ENCODE results near the gene RASAL2.
"Not testable (repeated sequence)": the region's sequence is repeated elsewhere in the genome, so short reads cannot be mapped to it uniquely, and the experiment has no call there.

The RASAL2 gene

DNA sequence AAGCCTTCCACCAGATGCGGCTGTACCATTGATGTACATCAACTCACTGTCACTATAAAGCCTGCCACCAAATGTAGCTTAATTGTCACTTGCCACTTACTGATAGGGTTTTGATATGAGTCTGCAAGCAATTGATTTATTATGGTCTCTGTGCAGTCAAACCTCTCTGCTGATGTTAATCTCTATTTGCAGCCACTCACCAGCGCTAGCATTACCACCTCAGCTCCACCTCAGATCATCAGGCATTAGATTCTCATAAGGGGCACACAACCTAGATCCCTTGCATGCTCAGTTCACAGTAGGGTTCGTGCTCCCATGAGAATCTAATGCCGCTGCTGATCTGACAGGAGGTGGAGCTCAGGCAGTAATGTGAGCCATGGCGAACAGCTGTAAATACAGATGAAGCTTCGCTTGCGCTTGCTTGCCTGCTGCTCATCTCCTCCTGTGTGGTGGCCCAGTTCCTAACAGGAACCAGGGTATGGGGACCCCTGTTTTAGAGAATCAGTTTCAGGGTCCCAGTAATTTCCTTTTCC lies 26.7 kb downstream of the RASAL2 start:
- DNase-seq = not testable (repeated sequence)

DNA sequence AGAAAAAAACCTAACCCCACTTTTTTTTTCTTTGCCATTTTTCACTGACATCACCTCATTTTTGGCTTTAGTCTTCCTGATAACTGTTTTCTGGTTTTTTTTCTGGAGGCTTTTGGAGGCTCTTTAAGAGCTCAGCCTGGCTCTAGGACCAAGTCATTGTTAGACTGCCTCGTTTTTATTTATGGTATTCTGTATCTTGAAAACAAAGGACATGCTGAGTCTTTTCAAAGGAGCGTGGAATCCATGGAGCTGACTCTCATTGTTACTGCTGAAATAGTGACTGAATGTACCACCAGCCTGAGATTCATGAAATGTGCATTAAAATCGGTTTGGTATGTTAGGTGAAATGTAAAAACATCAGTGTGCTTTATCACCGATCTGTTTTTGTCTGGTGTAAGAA lies 28.0 kb downstream of the RASAL2 start:
- no peak for DNase-seq

DNA sequence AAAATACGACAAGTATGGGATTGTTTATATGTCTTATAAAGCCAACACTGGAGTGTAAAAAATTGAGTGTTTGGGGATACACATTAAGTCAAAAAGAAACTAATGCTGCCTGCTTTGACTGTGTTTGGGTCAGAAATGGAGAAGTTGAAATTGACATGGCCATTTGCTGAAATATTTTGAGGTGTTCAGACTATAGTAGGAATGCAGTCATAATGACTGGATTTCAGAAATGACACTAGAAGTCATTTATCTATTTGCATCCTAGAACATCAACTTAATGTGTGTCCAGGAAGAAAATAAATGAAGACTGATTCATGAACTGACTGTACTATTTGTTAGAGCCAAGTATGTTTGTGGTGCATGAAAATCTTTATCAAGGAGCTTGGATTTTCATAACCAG lies 28.4 kb downstream of the RASAL2 start:
- DNase-seq = no peak

DNA sequence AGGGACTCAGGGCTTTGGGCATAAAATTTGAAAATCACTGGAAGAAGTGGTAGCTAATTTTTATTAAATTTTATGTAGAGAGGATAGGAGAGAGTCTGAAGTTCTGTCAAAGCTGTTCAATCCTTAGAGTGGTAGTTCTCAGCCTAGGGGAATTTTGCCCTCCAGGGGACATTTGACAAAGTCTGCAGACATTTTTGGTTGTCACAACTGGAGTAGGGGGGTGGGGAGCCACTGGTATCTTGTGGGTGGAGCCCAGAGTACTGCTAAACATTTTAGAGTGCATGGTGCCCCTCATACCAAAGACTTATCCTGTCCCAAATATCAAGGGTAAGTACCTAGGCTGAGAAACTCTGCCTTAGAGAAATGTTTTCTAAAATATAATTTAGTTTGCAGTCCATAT lies 30.2 kb downstream of the RASAL2 start:
- no peak for DNase-seq

DNA sequence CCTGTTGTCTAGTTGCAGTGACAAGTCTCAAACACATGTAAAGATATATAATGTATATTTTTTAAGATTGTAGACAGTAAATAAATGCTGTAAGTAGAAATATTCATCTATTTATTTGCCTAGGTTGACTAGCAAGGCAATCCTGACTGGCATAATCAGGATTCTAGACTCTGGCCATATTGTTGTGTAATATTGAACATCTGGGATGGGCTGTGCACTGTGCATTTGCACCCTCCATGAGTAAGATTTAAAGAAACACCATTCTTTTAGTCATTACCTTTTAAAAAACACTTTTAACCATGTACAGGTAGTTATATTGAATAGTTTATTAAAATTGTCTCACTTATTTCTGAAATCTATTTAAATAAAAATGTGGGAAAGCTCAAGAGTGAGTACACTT lies 32.4 kb downstream of the RASAL2 start:
- no peak for DNase-seq

DNA sequence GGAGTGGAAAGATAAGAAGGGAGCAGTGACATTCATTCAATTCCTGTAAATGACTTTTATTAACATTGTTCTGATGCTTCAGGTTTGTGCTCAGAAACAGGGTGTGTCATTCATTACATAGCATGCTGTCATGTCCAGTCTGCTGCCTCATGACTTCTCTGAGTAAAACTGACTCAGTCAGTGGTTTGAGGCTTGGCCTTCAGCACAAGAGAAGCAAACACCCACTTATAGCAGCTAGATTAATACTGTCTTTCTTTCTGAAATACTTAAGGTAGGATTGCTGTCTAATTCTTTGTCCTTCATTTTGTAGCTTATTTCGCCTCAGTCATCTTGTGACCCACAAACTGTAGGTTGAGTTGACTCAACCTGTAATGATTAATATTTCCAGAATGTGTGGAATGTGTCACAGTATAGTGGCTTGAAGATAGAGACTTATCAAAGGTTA lies 32.9 kb downstream of the RASAL2 start:
- DNase-seq = no peak

DNA sequence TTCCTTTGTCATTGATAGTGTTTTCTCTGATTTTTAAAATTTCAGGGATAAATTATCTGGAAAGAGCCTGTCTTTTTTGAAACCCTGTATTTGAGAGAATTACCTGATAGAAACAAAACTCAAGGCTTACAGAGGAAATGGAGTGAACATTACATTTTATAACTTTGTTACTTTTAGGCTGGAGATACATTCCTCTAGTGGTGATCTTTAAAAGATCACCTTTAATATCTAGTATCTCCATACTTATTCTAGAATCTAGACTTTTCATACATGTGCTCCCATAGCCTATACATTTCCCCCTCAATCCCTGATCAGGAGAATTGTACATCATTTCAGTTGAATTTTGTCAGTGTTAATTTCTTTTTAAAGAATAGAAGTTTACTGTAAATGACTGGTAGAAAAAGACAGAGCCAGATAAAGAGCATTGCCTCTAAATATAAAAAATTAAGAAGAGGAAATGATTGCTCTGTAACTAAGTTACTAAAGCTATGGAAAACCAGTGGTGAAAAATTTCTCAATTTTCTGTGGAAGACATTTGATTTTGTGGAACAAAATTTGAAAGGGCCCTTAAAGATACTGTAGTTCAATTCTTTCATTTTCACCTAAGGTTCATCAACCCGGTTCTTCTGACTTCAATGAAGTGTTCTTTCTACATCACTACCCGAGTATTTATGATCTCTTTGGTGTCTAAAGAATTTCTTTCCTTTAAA lies 33.7 kb downstream of the RASAL2 start:
- DNase-seq = no peak

DNA sequence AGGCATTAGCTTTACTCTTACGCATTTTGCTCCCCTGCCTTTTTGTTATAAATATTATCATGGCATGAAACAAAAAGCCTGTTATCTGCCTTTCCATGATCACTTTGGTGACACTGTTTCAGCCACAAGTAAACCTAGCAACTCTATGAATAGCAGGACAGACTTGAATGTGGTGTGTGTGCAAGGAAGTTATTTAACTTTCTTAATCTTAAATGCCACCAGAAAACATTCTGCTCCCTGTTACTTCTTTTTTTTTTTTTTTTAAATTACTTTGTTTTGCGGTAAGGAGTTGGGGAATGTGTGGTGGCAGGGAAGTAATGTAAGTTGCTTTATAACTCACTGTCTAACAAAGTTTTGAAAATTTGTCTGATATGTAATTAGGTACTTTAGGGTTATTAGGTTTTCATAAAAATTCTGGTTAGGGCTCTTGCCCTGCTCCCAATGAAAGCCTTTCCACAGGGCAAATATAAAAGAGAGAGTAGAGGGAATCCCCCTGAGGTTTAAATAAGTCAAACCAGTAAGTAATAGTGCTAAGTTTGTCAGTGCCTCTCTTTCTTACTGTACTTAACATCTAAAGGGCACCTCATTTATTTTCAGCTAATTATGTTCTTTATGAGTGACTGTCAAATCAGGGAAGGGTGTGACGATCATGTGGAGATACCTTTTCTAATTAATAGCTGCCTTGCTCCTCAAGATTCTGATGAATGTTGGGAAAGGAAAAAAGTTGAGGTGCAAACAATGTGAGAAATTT lies 39.5 kb downstream of the RASAL2 start:
- no peak for DNase-seq

DNA sequence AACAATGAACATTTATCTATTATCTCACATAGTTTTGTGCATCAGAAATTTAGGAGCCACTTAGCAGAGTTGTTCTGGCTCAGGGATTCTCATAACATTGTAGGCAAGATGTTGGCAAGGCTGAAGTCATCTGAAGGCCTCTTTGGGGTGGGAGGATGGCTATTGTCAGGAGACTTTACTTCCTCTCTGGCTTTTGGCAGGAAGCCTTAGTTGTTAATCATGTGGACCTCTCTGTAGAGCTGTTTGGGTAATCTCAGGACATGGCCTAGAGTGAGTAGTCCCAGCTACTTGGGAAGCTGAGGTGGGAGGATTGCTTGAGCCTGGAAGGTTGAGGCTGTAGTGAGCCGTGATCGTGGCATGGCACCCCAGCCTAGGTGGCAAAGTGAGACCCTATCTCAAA lies 40.2 kb downstream of the RASAL2 start:
- DNase-seq = no peak

DNA sequence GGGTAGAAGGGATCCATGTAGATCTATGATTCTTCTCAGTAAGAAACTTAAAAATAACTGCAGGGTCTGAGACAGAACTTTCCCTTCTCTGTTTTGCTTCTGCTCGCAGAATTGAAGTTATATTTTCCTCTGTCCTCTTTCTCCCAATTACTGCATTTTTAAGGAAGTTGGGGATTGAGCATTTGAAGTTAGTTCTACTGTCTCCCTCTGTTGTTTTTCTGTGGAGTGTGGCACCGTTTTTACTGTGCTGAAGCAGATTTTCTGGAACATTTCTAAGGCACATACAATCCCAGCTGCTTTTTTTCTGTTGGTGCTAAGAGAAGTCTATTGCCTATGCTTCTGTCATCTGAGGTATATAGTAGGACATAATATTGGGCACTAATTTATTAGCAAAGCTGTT lies 43.3 kb downstream of the RASAL2 start:
- DNase-seq = no peak

DNA sequence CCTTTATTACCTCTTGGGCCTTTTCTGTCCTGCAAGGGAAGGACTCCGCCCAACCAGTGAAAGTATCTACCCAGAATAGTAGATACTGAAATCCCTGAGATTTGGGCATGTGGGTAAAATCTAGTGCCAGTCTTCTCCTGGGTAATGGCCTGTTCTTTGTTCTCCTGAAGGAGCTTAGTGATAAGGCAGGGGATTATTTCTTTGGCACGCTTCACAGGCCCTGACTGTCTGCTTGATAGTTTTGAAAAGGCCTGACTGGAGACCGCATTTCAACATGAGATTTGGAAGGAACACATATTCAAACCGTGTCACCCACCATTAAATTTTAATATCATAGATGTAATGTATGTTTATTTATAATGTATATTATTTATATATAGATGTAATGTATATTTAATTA lies 48.9 kb downstream of the RASAL2 start:
- no peak for DNase-seq

DNA sequence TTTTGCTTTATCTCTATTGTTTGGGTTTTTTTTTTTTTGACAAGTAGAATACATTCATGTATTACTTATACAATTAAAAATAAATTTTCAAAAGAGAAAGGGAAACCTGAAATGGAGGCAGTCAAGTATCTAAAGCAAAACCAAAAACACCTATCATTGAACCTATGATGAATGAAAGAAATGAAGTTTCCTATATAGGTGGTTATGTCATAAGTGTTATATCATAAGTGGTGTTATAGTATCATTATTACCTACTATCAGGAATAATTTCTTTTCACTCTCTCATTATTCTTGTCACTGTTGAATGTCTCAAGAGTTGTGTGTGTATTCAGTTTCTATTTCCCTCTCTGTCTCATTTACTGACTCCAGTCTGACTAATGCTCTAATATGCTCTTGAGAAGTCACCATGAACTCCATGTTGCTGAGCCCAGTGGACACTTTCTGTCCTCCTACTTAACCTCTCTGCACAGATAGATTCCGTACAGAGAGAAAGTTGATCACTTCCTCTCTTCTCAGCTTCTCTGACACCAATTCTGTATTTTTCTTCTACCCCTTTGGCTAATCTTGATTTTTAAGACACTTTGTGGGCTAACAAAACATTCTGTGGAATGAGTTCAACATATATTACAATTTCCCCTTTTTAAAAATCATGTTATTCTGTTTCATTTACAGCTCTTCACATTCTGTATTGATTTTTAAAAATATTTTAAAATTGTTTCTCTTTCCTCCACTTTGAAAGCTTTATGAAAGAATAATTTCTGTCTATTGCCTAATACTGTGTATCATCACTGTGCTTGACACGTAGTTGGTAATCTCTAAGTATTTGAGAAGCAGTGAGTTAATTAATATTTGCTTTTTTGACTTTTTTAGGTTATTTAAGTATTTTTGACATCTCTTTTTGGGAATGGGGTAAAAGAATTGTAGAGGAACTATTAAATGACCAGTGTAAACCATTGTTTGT lies 50.1 kb downstream of the RASAL2 start:
- no peak for DNase-seq

DNA sequence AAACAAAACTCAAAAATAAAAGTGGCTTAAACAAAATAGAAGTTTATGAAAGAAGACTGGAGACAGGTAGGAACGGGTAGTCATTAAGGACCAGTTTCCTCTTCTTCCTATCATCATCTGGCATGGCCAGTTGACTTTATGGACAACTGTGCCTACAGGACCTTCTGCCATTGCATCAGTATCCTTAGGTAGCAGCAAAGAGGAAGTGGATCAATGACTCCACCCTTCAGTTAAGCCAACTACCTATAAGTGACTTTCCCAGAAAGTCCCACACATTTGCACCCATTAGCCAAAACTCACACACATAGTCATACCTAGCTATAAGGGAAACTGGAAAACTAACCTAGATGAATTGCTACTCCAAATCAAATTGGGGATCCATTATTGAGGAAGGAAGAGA lies 51.7 kb downstream of the RASAL2 start:
- DNase-seq = no peak

DNA sequence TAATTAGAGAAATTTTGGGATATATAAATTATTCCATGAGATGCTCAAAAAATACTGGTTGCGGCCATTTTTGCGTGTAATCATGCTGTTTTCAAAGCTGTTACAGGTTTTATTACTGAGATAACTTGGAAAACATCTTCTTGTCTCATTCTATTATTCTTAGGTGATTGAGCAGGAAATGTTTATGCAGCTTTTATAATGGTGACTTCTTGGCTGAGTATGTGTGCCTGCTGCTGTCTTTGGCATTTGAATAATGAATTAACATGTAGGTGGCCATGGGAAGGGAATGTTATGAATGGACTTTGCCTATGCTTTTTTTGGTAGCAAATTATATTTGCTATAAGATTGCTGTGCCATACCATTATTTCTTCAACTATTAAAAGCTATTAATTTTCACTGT lies 52.5 kb downstream of the RASAL2 start:
- no peak for DNase-seq

DNA sequence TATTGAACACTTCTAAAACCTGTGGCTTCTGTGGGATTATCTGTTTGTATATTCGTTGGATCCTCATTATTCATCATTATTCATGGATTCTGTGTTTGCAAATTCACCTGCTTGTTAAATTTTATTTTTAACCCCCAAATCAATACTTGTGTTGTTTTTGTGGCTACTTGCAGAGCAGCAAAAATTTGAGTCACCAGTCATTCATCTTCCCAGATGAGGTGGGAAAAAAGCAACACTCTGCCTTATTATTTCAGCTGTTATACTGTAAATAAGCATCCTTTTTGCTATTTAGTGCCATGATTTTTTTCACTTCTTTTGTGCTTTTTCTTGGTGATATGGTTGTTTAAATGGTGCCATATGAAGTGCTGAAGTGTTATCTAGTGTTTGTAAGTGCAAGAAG lies 56.7 kb downstream of the RASAL2 start:
- DNase-seq = no peak

DNA sequence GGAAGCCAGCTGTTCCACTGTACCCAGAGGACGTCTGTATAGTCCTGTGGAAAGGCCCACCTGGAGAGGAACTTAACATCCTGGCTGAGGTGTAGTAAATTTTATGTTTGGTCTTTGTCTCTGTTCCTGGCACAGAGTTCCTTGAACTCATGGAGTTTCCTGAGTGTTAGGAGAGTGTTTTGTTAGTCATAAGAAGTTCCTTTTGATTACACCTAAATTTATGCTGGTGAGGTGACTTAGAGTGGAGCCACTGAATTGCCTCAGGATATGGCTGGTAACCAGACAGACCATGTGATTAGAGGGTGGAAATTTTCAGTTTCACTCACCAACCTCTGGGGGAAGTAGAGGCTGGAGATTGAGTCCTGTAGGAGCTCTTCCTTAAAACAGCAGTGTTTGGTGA lies 57.9 kb downstream of the RASAL2 start:
- DNase-seq = no peak

DNA sequence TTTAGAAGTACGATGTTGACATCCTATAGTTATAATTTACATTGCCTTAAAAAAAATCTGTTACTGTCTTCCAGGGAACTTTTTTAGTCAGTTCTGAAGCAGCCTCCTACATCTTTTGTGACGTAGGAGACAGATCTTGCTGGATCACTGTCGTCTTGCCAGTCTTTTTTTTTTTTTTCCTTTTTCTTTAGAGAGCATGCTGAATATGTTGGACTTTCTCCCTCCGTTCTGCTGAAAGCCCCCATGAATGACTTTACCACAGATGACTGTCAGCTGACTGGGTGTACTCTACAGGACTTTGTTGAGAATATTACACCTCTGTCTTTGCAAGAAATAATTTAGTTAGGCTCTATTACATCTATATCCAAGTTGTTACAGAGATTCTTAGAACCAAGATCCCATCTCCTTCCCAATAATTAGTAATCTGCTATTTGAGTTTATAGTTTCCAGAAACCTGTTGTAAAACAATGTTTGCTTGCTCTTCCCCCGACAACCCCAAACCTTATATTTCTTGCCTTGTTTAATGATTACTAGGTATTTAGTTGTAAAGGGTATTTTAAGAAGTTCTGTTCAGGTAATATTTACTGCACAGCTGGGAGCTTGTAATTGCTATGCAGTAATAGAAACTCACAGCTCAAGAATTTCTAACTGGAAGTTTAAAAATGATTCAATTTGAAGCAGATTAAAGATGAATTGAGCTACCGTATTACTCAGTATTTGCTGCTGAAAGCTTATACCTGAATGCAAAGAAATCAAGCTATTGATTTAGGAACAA lies 61.8 kb downstream of the RASAL2 start:
- no peak for DNase-seq

DNA sequence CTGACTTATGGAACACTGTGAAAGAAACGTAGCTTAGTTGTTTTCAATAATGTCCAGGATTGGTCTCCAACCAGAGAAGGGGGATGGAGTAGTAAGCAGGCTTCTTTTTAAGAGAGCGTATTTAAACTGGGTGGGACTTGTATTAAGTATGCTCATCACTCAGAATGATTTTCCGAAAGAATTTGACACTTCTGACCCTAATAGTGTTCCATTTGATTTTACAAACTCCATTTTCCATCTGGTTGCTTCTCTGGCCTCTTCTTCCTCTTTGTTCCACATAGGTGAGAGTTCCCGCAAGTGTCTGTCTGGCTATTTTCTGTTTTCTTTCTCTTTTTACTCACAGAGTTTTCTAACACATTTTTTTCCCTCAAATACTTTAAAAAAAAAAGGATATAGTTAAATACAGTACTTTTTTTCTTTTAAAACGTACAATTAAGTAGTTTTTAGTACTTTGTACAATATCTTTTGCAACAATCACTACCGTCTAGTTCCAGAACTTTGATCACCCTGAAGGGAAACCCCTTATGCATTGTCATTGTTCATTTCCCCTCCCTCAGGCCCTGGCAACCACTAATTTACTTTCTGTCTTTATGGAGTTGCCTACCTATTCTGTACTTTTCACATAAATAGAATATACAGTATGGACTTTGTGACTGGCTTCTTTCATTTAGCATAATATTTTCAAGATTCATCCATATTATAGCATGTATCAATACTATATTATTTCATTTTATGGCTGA lies 67.0 kb downstream of the RASAL2 start:
- no peak for DNase-seq

DNA sequence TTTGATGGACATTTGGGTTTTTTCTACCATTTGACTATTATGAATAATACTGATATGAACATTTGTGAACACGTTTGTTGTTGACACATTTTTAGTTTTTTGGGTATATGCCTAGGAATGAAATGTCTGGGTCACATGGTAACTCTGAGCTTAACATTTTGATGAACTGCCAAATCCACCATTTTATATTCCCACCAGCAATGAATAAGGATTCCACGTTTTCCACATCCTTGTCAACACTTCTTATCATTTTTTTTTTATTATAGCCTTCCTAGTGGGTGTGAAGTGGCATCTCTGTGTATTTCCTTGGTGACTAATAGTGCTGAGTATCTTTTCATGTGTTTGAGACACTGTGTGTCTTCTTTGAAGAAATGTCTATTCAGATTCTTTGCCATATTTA lies 67.6 kb downstream of the RASAL2 start:
- no peak for DNase-seq

DNA sequence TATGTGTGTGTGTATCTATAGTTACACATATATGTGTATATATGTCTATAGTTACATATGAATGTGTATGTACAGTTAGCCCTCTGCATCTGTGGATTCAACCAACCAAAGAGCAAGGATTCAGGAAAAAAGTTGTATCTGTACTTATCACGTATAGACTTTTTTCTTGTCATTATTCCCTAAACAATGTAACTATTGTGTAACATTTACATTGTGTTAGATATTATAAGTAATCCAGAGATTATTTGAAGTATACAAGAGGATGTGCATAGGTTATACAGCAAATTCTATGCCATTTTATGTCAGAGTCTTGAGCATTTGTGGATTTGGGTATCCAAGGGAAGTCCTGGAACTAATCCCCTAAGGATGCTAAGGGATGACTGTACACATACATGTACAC lies 71.3 kb downstream of the RASAL2 start:
- no peak for DNase-seq

DNA sequence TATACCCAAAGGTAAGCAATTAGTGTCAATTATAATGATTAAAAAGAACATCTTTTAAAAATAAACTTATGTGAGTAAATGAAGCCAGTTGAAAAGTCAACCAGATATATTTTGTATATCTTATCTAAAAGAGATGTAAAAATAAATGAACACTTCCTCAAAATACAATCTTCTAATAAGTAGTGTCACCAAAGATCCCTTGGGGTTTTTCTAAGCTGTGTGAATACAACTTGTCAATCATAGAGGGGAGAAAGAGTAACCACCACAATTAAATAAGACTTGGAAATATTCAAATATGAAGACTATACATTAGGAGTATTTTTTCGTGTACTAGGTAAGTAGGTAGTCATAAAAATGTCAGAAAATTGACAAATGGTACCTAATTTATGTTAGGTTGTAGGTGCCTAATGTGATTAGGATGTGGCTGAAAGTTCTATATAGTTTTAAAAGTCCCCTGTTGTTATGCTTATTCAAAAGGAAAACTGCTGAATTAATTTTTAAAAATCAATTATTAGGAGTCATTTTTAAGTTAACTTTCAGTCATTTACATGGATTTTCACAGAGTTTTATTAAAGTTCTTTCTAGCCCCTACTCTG lies 72.6 kb downstream of the RASAL2 start:
- DNase-seq = no peak

All from NCI-H187 treated with DMSO at 0.1 percent for 48 hours (cell line).